Endodermal cell (in vitro differentiated cells): ENCODE data around the gene NRP1. TPM values are rescaled to one million over a fixed set of nuclear protein-coding genes. Genes with fewer than 3 reads are reported as not detected.

Source experiments
- DNase-seq: peaks from one replicate; pipeline ENCODE4 v3.0.0-alpha.2; 2017
- H3K27ac ChIP-seq: 2 replicates; pipeline ENCODE4 v1.5.1; 2013; ENCODE audit warnings: mild to moderate bottlenecking, low read depth, low read length, moderate library complexity
- H3K27me3 ChIP-seq: 2 replicates; pipeline ENCODE4 v1.6.1; 2013; ENCODE audit warnings: mild to moderate bottlenecking, low read length, moderate library complexity; ENCODE audit not compliant: insufficient read depth, control insufficient read depth, poor library complexity, severe bottlenecking
- H3K36me3 ChIP-seq: 2 replicates; pipeline ENCODE4 v1.7.0; 2013; ENCODE audit warnings: mild to moderate bottlenecking, low read length, moderate library complexity; ENCODE audit not compliant: control insufficient read depth, insufficient read depth
- H3K4me1 ChIP-seq: one replicate; pipeline ENCODE4 v1.7.0; 2013; ENCODE audit warnings: low read length; ENCODE audit not compliant: control insufficient read depth, insufficient read depth
- H3K4me3 ChIP-seq: 2 replicates; pipeline ENCODE4 v1.5.1; 2013; ENCODE audit warnings: mild to moderate bottlenecking, low read length, moderate library complexity
- H3K9ac ChIP-seq: 2 replicates; pipeline ENCODE4 v1.6.1; 2013; ENCODE audit warnings: mild to moderate bottlenecking, low read length, moderate library complexity; ENCODE audit not compliant: poor library complexity, severe bottlenecking; ENCODE audit errors: extremely low read depth
- H3K9me3 ChIP-seq: 2 replicates; pipeline ENCODE4 v1.6.1; 2013; ENCODE audit warnings: mild to moderate bottlenecking, low read length, moderate library complexity; ENCODE audit not compliant: control insufficient read depth
- H3K27ac Mint-ChIP-seq: 2 replicates; pipeline ENCODE4 v1.8.0; 2020; ENCODE audit warnings: mixed read lengths
- H3K27me3 Mint-ChIP-seq: 2 replicates; pipeline ENCODE4 v1.8.0; 2021; ENCODE audit warnings: mild to moderate bottlenecking, mixed read lengths; ENCODE audit not compliant: insufficient read depth
- H3K36me3 Mint-ChIP-seq: 2 replicates; pipeline ENCODE4 v1.8.0; 2020; ENCODE audit warnings: low read depth, mixed read lengths
- H3K4me1 Mint-ChIP-seq: 2 replicates; pipeline ENCODE4 v1.8.0; 2020; ENCODE audit warnings: mixed read lengths
- H3K4me3 Mint-ChIP-seq: 2 replicates; pipeline ENCODE4 v1.8.0; 2020; ENCODE audit warnings: mild to moderate bottlenecking, moderate library complexity, mixed read lengths
- H3K9me3 Mint-ChIP-seq: 2 replicates; pipeline ENCODE4 v1.8.0; 2020; ENCODE audit warnings: mild to moderate bottlenecking, mixed read lengths
- CTCF ChIP-seq: fragments of 200-600 bp; sonication (generic); conservative IDR thresholded peaks from 2 replicates; pipeline ENCODE4 v1.5.0; 2021; ENCODE audit warnings: antibody characterized with exemption, mild to moderate bottlenecking
- WGBS, 2 experiments: methylation state at CpG; one replicate each; pipeline versions ENCODE4 v1.1.5 to v1.1.7; 2013; ENCODE audit warnings: missing lambda C conversion rate in 2 of 2, mixed read lengths in 1 of 2; ENCODE audit not compliant: insufficient coverage in 1 of 2, insufficient read length in 1 of 2; 5-methylcytosine and 5-hydroxymethylcytosine counted together
- total RNA-seq, 2 donors: library from RNA; stranded (reverse); fragmentation: NEBNext Ultra II Directional in 1 of 2; extraction: Animal tissue kit (Norgen Biotek cat#: 25700) in 1 of 2; gene quantifications; 2 replicates in 1 of 2; 3 replicates in 1 of 2; pipeline ENCODE4 v1.2.1, GENCODE V29; 2021

The NRP1 gene
- total RNA-seq, 2 donors from 2014 or later = 20.7 to 30.6 TPM

- H3K27me3 ChIP-seq = no peaks in the 10 kb centered on the region
- Mint-ChIP-seq H3K27me3 (peaks cover 2% of the 10 kb centered on the region), H3K27ac (no peak overlapping the region), H3K9me3 (no peaks in the 10 kb centered on the region), H3K36me3 (no peaks in the 10 kb centered on the region), H3K4me1 (no peaks in the 10 kb centered on the region), H3K4me3 (no peak overlapping the region)
- DNase-seq = no peak
- no peak overlapping the region for H3K27ac ChIP-seq
- WGBS, 2 experiments = 93 to 100% methylated on average over 1 to 2 of the region's 2 CpGs
- H3K4me3 ChIP-seq = no peak overlapping the region
- no peaks in the 10 kb centered on the region for H3K4me1 ChIP-seq
- no peaks in the 10 kb centered on the region for H3K9me3 ChIP-seq
- H3K9ac ChIP-seq = no peak overlapping the region
- no peak for TF ChIP-seq CTCF
- H3K36me3 ChIP-seq = no peaks in the 10 kb centered on the region
Observed at GRCh38 chr10:33350041-33350440, 15.6 kb upstream of the NRP1 start.

GRCh38 chr10:33349268-33349667 is 14.8 kb upstream of the NRP1 start:
- Histone ChIP-seq H3K9ac (no peak overlapping the region), H3K4me3 (no peak overlapping the region), H3K4me1 (no peaks in the 10 kb centered on the region), H3K36me3 (no peaks in the 10 kb centered on the region), H3K27me3 (no peaks in the 10 kb centered on the region), H3K9me3 (no peaks in the 10 kb centered on the region), H3K27ac (no peak overlapping the region)
- Mint-ChIP-seq H3K9me3 (no peaks in the 10 kb centered on the region), H3K36me3 (no peaks in the 10 kb centered on the region), H3K27ac (no peak overlapping the region), H3K4me1 (no peaks in the 10 kb centered on the region), H3K4me3 (no peak overlapping the region), H3K27me3 (peaks cover 4% of the 10 kb centered on the region)
- DNase-seq = no peak
- no peak for TF ChIP-seq CTCF

- no peaks in the 10 kb centered on the region for H3K4me1 ChIP-seq
- Mint-ChIP-seq H3K27ac (no peak overlapping the region), H3K4me3 (no peak overlapping the region), H3K36me3 (no peaks in the 10 kb centered on the region), H3K27me3 (peaks cover 6% of the 10 kb centered on the region), H3K4me1 (no peaks in the 10 kb centered on the region), H3K9me3 (no peaks in the 10 kb centered on the region)
- no peak for DNase-seq
- TF ChIP-seq CTCF = no peak
- no peak overlapping the region for H3K9ac ChIP-seq
- 89 to 91% methylated on average over 2 of the region's 2 CpGs for WGBS, 2 experiments
- no peak overlapping the region for H3K27ac ChIP-seq
- no peak overlapping the region for H3K4me3 ChIP-seq
- no peaks in the 10 kb centered on the region for H3K27me3 ChIP-seq
- H3K9me3 ChIP-seq = no peaks in the 10 kb centered on the region
- no peaks in the 10 kb centered on the region for H3K36me3 ChIP-seq
Observed at GRCh38 chr10:33347211-33347610, 12.7 kb upstream of the NRP1 start.
